ENCODE measurements around the gene PPP2R2B.
"Not testable (repeated sequence)": the region's sequence is repeated elsewhere in the genome, so short reads cannot be mapped to it uniquely, and the experiment has no call there.

Gene PPP2R2B

DNA sequence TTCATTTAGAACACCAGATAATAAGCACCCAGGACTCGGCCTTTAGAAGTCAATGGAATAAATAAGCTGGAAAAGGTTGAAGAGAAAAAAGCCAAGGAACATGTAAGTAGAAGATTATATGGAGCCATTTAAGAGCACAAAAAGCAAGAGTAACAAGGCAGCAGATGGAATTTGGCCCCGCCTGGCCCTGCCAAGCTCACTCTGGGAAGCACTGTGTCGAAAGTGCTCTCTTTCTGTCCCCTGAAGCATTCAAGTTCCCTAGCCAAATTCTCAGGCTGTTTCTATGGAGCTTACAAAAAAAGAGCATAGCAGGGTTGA, 289.6 kb downstream of the PPP2R2B start:
- DNase-seq, result no peak

DNA sequence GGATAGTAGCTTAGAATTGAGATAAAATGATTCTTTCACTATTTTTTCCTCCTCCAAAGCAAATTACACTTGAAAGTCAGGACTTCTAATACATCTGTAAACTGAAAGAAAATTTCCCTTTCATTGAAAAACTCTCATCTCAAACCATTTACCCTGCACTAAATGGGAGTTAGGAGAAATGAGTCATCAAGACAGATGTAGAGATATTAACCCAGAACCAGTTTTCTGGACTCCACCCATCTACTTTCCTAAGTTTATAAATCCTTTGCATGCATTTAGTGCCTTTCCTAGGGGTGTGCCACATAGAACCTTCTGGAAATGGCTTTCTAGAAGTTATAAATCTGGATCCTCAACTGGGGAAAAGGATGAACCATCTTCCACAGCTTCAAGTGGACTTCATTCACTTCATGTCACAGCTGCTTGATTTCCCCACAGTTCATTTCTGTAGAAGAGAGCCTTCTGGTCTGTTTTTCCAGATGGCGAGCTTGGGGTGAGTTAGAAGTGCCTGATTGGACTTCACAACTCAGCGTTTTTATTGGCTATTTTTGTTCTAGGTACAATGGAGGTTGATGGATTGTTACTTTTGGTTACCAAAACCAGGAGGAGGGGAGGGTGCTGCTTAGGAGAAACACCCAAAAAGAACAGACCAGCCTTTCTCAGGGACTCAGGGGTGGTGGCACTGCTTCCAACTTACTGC, 290.1 kb downstream of the PPP2R2B start:
- no peak for DNase-seq

DNA sequence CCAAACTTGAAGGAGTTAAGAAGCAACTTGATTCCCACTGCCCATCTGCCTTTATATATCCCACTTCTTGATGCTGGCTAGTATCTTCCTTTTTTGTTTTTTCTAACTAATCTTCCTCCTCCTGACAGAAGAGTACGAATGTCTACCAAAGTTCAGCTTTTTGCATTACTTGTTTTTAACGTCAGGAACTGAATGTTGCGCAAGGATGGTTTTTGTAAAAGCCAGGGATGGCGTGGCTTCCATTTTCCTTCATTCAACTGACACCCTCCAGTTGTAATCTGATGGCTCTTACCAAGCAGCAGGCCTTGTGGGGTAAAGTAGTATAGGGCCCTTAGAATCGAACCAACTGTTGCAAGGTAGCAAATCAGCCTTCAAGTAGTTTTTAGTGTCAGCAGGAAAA, 291.8 kb downstream of the PPP2R2B start:
- no peak for DNase-seq

DNA sequence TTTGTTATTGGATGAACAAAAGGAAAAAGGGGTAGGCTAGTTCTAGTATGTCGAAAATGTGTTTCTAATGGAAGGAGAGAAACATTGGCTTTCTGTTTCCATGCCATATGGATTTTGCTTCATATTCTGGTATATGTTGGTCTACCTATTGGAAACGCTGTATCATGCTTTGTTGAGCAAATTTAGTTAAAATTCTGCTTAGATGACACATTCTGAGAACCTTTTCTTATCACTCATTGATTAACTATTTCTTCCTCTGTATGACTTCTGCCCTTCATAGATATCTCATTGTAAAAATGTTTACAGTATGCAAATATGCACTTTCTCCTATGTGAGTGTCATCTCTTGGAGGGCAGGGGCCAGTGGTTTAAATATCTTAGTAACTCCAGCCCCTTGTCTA, 293.8 kb downstream of the PPP2R2B start:
- DNase-seq, result no peak

DNA sequence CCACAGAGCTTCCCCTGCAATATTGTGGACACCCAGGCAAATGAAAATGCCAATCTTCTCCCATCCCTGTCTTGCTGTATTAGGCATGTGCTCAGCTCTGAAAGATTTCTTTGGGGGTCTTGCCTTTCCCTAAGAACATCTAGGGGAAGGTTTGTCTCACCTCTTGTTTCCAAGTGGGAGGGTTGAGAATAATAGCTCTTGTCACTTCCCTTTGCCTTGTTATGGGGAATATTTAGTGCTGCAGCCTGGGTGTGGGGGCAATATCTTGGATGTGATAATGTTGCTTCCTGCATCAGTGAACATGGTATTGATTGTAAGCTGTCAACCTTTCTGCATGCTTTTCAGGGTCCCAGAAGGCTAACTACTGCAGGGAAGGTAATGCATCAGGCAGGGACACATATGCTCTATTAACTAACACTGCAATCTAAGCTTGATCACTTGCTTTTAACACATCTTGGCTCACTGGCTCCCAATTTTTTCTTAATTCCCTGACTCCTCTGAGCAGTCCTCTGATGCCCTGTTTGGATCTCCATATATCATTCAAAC, 296.4 kb downstream of the PPP2R2B start:
- no peak for DNase-seq

DNA sequence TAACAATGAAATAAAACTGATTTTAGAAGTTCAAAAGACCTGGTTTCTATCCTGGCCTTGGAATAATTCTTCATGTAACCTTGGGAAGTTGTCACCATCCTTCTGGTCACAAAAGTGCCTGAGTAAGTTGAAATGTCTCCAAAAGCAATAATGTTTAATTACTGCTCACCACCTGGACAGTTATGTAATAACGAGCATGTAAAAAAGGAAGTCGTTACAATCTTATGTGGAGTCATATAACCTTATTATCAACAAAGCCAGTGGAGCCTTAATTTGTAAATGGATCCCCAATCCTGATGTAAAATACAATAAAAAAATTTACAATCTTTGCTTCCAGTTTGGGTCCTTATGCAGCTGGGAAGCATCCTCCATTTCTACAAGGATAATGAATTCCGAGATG, 298.3 kb downstream of the PPP2R2B start:
- no peak for DNase-seq

DNA sequence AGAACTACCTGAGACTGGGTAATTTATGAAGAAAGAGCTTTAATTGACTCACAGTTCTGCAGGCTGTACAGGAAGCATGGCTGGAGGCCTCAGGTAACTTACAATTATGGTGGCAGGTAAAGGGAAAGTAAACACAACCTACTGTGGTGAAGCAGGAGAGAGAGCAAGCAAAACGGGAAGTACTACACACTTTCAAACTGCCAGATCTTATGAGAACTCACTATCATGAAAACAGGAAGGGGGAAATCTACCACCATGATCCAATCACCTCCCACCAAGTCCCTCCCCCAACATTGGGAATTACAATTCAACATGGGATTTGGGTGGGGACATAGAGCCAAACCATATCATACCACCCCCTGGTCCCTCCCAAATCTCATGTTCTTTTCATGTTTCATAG, 303.8 kb downstream of the PPP2R2B start:
- no peak for DNase-seq

DNA sequence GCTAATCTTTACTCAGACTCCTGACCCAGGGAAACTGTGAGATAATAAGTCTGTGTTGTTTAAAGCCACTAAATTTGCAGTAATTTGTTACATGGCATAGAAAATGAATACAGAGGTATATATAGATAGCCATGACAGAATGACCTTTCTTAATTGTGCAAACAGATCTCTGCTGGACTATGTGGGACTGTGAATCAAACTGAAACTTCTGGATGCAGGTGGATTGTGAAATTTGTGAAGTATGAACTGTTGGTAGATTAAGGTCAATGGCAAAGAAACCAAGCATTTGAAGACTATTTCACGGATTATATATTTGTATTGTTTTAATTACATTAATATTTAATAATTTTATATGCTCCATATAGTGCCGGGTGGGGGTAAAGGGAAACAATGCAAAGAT, 310.4 kb downstream of the PPP2R2B start:
- DNase-seq, result no peak

DNA sequence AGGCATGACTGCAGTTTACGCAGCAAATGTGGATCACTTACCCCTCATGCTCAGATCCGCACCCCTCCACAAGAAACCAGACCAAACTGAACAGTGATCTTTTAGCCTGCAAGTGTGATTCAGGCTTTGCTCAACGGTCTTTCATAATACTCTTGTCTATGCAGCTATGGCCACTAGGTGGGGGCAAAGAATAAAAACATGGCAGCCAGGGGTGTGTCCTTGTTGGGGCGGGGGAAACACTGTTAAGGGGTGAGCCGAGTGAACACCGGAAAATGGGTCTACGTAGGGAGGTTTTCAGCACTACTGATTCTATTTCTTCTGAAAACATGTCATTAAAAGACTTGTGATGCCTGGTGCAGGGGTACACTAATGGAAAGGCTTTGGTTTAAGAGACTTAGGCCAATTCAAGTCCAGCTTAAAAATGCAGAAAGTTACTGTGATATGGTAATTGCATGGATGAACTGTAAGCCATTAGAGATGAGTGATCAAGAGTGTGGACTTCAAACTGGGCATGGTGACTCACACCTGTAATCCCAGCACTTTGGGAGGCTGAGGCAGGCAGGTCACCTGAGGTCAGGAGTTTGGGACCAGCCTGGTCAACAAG, 312.7 kb downstream of the PPP2R2B start:
- peak; percentile 43 for DNase-seq

DNA sequence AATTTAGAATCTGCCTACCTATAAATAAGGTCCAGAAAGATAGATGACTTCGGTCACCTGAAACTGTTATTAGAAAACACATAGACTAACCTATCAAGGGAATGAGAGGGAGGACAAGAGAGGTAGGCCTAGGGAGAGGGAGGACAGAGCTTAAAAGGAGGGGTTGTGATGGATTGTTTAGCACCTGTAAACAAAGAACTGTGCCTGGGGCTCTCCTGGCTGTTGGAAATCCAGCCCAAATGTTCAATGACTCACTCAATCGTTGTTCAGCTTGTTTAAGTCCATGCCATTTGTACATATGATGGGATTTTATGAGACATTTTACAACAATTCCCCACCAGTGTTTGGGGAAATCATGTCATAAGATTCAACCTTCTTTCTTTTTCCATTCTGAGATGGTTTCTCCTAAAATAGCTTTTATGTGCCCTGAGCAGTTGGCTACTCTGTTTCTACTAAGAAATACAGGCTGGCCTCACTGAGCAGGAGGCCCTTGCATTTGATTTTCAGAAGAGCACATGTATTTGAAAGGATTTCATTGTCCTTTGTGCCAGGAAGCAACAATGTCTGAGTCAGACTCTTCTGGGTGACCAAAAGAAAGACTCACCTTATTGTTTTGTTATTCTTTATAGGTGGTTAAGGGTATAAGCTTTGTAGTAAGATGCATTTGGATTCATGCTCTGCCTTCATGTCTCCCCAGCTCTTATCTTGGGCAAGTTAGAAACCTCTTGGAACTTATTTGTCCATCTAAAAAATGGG, 314.4 kb downstream of the PPP2R2B start:
- DNase-seq, result no peak

DNA sequence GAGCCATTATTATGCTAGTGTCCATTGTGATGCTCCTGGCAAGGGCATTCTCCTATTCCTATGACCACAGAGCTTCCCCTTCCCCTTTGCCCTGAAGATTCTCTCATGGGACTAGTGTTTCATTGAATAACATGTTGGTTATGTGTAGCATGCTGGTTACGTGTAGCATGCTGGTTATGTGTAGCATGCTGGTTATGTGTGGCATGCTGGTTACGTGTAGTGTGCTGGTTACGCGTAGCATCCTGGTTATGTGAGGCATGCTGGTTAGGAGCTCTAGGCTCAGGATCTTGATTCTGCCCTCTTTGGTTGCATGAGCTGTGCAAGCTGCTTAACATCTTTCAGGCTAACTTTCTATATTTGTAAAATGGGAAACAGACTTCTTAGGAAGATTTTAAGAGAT, 316.1 kb downstream of the PPP2R2B start:
- no peak for DNase-seq

DNA sequence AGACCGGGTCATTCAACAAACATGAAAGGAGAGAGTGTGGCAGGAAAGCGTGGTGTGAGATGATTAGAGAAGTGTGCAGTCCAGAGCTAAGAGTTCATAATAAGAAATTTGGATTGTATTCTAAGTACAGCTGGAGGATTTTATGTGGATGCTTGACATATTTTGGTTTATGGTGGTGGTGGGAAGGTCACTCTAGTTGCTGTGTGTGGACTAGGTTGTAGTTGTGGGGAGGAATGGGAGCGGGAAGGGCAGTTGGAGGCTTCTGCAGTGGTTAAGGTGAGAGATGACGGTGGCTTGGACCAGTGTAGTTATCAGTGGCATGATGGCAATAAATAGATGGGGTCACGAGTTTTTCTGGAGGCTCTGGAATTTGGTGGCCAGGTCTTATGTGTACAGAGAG, 316.8 kb downstream of the PPP2R2B start:
- no peak for DNase-seq

DNA sequence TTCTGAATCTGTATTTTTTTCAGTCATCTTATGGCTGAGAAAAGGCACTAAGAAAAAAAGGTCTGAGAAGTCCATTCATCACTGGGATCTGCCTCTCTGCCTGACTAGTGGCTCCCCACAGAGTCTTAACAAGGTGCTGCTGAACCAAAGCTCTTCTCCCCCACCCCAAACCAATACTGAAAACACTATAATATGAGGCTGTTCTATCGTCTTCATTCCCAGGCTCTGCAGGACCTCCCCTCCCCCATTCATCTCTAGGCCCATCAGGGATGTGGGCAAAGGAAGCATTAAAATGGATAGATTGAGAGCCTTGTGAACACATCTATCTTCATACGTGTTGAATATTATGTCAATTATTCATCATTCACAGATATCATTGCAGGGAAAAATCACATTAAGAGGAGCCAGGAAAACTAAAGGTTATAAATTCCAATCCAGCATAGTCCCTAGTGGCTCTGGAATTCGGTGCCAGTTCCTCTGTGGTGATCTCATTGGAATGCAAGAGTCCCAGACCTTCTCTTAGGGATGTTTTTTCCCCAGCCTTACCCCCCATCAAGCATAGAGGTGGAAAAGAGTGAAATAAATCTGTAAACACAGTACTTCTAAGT, 318.2 kb downstream of the PPP2R2B start:
- DNase-seq, result no peak

DNA sequence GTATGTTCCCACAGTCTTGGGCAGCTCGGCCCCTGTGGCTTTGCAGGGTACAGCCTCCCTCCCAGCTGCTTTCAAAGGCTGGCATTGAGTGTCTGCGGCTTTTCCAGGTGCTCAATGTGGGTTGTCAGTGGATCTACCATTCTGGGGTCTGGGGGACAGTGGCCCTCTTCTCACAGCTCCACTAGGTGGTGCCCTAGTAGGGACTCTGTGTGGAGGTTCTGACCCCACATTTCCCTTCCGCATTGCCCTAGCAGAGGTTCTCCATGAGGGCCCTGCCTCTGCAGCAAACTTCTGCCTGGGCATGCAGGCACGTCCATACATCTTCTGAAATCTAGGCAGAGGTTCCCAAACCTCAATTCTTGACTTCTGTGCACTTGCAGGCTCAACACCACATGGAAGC, 321.7 kb downstream of the PPP2R2B start:
- not testable (repeated sequence) for DNase-seq

DNA sequence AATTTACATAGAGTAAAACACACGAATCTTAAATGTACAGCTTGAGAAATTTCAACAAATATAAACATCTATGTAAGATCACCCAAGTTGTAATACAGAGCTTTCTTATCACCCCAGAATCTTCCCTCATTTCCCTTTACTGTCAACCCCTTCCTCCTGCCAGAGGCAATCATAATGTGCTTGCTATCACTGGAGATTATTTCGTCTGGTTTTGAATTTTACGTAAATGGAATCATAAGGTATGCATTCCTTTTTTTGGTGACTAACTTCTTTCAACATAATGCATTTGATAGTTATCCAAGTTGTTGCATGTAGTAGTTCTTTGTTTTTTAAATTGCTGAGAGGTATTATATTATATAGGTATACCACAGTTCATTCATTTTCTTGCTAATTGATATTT, 325.1 kb downstream of the PPP2R2B start:
- no peak for DNase-seq

DNA sequence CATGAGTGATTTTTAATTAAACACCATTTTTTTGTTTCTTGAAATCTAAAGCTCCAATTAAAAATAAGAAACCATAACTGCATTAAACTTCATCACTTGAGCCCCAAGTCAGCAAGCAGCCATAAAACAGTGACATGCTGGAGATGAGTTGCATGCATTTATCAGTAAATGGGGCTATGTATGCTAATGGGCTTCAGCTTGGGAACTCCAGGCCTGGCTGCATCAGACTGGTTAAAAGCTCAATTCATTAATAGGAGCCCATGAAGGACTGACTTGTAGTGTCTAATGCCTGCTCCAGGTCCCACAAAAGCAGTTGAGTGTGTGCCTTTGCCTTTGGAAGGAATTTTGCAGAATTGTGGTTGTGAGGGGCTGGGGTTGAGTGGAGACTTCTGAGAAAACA, 328.9 kb downstream of the PPP2R2B start:
- no peak for DNase-seq

DNA sequence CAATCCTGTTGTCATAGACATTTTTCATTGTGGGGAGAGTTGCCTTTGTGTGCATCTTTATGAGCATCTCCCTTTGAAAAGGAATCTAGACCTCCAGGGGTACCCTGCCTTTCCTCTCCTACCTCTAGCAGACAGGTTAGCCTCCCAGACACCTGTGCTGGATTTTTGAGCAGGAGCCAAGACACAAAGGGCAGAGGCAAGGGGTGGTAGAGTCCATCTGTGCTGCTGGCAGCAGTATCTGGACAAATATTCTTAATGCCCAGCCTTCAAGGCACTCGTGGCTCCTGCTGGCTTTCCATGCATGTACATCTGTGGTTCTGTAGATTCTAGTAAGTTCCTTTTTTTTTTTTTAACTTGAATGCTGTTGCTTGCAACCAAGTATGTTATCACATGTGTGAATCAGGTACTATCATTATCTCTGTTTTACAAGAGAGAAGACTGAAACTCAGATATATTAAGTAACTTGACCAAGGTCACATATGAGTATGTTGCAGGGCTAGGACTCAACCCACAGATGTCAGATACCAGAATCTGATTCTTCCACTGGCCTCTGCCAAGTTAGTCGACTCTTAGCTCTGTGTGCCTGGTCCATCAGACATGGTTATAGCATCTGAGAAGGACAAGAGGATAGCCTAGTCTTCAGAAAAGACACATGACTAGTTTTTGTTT, 329.6 kb downstream of the PPP2R2B start:
- DNase-seq, result no peak

DNA sequence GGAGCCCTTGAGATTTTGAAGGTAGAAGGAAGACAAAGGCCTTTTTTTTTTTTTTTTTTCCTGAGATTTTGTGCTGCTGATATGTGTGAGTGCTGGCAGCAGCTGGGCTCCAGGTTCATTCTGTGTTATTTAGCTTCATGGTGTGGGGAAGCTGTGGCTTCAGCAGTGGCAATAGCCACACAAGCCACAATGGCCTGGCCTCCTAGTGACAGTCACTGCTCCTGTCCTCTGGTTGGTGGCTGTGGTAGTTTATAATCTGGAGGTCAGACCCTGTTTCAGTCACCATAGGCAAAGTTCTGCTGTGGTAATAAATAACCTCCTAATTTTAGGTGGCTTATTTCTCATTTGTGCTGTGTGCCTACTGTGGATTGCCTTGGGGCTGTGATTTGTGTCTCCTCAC, 334.3 kb downstream of the PPP2R2B start:
- DNase-seq, result no peak

DNA sequence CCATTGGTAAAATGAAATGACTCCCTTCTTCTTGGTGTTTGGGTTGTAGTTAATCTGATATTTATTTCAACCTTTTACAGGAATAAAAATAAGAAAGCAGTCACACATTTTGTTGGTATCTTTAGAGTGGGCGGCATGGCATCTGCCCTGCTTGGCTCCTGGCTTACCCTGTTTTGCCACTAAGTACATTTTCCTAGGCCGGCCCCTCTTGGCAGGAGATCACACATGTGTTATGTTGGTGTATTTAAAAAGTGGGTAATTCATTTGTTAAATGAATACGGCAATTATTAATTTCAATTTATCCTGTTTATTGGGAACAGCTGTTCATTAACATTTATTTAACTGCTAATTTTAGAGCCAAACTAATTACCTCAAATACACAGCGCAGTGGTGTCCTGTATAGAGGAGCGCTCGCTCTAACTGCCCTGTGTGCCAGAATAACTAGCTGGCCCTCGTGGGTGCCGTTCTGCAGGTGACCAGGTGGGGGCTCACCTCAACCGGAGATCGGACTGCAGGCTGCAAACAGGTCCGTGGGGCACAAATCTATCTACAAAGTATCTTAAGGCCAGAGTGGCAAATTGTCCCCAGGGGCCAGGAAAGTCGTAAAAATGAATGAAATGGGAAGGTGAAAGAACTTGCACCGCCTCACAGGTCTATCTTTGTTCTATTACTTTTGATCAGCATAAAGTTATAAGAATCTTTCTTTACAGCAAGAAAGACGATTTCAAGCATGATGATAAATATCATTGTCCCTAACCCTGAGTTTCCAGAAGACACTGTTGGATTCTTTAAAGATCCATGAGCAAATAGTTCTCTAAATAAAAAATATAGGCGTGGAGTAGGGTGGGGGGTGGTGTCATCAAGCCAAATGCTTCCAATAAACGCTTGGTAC, 336.4 kb downstream of the PPP2R2B start:
- DNase-seq, result peak; percentile 68

DNA sequence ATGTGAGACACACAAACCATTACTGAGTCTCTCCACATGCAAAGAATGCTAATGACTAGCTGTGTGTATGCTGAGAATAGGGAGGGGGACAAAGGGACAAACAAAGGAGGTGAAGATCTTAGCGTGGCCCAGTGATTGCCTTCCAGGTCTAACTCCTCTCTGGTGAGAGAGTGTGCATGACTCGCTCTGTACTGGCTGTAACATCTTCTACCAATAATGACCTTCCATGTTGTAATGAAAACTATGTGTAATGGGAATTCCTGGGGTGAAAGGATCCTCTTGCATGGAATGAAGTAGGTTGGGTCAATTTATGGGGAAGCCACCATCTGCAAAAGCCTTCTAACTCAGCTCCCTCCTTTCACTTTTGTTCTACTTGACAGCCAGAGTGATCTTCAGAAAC, 338.1 kb downstream of the PPP2R2B start:
- DNase-seq, result no peak

DNA sequence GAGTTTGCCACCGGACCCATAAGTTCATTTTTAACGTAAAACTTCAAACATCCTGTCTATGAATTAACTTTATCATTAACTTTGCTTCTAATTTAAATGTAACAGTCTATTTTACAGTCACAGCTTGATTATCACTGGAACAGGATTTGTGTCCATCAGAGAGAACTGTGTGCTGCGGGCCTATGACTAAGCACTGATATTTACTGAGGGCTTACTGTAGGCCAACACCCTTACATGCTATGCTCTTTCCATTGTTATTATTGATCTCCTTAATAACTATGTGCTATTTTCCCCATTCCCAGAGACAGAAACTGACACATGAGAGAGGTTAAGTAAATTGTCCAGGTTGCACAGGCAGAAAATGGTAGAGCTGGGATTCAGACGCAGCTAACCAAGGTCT, 338.6 kb downstream of the PPP2R2B start:
- DNase-seq, result no peak

DNA sequence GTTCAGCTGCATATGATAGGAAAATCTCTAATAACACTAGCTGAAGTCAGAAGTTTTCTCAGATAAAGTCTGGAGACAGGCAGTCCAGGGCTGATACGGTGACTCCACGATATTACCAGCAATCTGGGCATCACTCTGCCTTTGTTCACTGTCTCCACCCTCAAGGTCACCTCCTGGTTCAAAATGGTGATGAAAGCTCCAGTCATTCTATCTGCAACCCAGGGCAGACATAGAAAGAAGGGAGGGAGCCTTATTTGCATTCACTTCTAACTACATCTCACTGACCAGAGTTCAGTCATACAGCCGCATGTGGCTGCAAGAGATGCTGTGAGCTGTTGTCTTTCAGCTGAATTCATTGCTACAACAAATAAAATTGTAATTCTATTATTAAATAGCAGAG, 340.1 kb downstream of the PPP2R2B start:
- DNase-seq, result no peak
